ENCODE measurements around the gene KCNE5. TPM values are rescaled to one million over a fixed set of nuclear protein-coding genes. Genes with fewer than 3 reads are reported as not detected.
A peak's percentile ranks its signal among the peaks of the same experiment; 100 is the strongest.
"Not testable (repeated sequence)": the region's sequence is repeated elsewhere in the genome, so short reads cannot be mapped to it uniquely, and the experiment has no call there.

Gene KCNE5
- total and polyA plus RNA-seq, 5 donors from 2014 or later, result not detected

- H3K27ac Mint-ChIP-seq, result no peak overlapping the region
- DNase-seq (no peak), ATAC-seq (ENCODE audit: low read depth in 2 of 2) (no peak)
- no peak overlapping the region for H3K4me3 Mint-ChIP-seq
- no peaks in the 10 kb centered on the region for H3K27me3 Mint-ChIP-seq
- Histone ChIP-seq H3K27me3 (ENCODE audit: control insufficient read depth, insufficient read depth, low read length) (no peaks in the 10 kb centered on the region), H3K4me1 (ENCODE audit: control insufficient read depth, insufficient read depth, low read length, poor library complexity, severe bottlenecking) (no peaks in the 10 kb centered on the region), H3K9me3 (ENCODE audit: control insufficient read depth in 2 of 2, low read length in 2 of 2) (no peaks in the 10 kb centered on the region), H3K27ac (ENCODE audit: insufficient read depth, low read length, poor library complexity, severe bottlenecking) (no peak overlapping the region), H3K36me3 (ENCODE audit: control insufficient read depth, insufficient read depth, low read length) (peaks cover 21% of the 10 kb centered on the region), H3K4me3 (ENCODE audit: low read depth, low read length) (no peak overlapping the region)
- H3K4me1 Mint-ChIP-seq, result peaks cover 0 to 8% (median 0%) of the 10 kb centered on the region in 4 donors
- peaks cover 0 to 8% (median 2%) of the 10 kb centered on the region in 7 donors for H3K9me3 Mint-ChIP-seq
- peaks cover 19% of the 10 kb centered on the region for H3K36me3 Mint-ChIP-seq
Observed at GRCh38 chrX:109656774-109657173, 31.8 kb upstream of the KCNE5 start.

- Histone ChIP-seq H3K9me3 (ENCODE audit: control insufficient read depth in 2 of 2, low read length in 2 of 2) (no peaks in the 10 kb centered on the region), H3K36me3 (ENCODE audit: control insufficient read depth, insufficient read depth, low read length) (peaks cover 17% of the 10 kb centered on the region), H3K27ac (ENCODE audit: insufficient read depth, low read length, poor library complexity, severe bottlenecking) (no peak overlapping the region), H3K4me1 (ENCODE audit: control insufficient read depth, insufficient read depth, low read length, poor library complexity, severe bottlenecking) (no peaks in the 10 kb centered on the region), H3K4me3 (ENCODE audit: low read depth, low read length) (no peak overlapping the region), H3K27me3 (ENCODE audit: control insufficient read depth, insufficient read depth, low read length) (no peaks in the 10 kb centered on the region)
- no peak for DNase-seq
- ATAC-seq (ENCODE audit: low read depth in 2 of 2), result no peak
- Mint-ChIP-seq H3K27me3 (no peaks in the 10 kb centered on the region), H3K9me3 (peaks cover 0 to 8% (median 2%) of the 10 kb centered on the region in 7 donors), H3K4me1 (peaks cover 0 to 8% (median 0%) of the 10 kb centered on the region in 4 donors), H3K36me3 (peaks cover 19% of the 10 kb centered on the region), H3K4me3 (no peak overlapping the region), H3K27ac (peak overlapping the region in 1 of 3 donors; percentile 3)
Observed at GRCh38 chrX:109655502-109656201, 30.7 kb upstream of the KCNE5 start.

DNA sequence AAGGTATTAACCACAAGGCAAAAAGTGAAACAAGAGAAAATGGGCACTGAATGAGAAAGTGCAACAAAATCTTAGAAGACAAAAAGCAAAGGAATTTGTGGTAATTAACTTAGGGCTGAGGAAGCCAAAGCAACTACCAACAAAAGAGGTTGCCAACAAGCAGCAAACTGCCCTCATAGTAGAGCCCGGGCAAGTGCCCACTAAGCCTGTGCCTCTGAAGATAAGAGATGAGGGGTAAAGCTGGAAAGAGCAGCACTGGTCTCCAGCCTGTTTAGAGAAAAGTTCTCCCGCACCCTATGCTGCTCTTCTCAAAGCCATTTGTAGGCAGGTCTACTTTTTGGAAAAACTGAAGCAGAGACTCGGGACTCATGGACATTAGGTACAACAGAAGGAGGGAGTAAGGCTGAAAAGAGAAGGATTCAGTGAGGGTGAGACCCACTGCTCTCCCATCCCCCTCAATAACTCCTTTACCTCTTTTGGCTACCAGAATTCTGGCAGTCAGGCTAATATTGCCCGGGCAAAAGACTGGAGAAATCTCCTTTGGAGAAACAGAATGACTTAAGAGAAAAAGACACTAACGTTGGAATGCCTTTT, 29.6 kb upstream of the KCNE5 start:
- peaks cover 0 to 8% (median 2%) of the 10 kb centered on the region in 7 donors for H3K9me3 Mint-ChIP-seq
- H3K9me3 ChIP-seq (ENCODE audit: control insufficient read depth in 2 of 2, low read length in 2 of 2), result no peaks in the 10 kb centered on the region
- H3K36me3 ChIP-seq (ENCODE audit: control insufficient read depth, insufficient read depth, low read length), result peaks cover 14% of the 10 kb centered on the region
- DNase-seq, result no peak
- H3K4me1 Mint-ChIP-seq, result peaks cover 0 to 8% (median 0%) of the 10 kb centered on the region in 4 donors
- ATAC-seq (ENCODE audit: low read depth in 2 of 2), result no peak
- H3K27me3 Mint-ChIP-seq, result no peaks in the 10 kb centered on the region
- no peaks in the 10 kb centered on the region for H3K27me3 ChIP-seq (ENCODE audit: control insufficient read depth, insufficient read depth, low read length)
- no peak overlapping the region for H3K4me3 ChIP-seq (ENCODE audit: low read depth, low read length)
- H3K4me3 Mint-ChIP-seq, result no peak overlapping the region
- peaks cover 11% of the 10 kb centered on the region for H3K36me3 Mint-ChIP-seq
- no peak overlapping the region for H3K27ac Mint-ChIP-seq
- H3K27ac ChIP-seq (ENCODE audit: insufficient read depth, low read length, poor library complexity, severe bottlenecking), result no peak overlapping the region
- H3K4me1 ChIP-seq (ENCODE audit: control insufficient read depth, insufficient read depth, low read length, poor library complexity, severe bottlenecking), result no peaks in the 10 kb centered on the region

GRCh38 chrX:109644671-109645070, 19.7 kb upstream of the KCNE5 start:
- H3K27me3 Mint-ChIP-seq; H3K27me3 ChIP-seq (ENCODE audit: control insufficient read depth, insufficient read depth, low read length); H3K9me3 Mint-ChIP-seq; H3K4me3 Mint-ChIP-seq; H3K36me3 Mint-ChIP-seq; ATAC-seq (ENCODE audit: low read depth in 2 of 2); H3K4me1 ChIP-seq (ENCODE audit: control insufficient read depth, insufficient read depth, low read length, poor library complexity, severe bottlenecking); H3K27ac ChIP-seq (ENCODE audit: insufficient read depth, low read length, poor library complexity, severe bottlenecking); H3K4me3 ChIP-seq (ENCODE audit: low read depth, low read length); DNase-seq; H3K9me3 ChIP-seq (ENCODE audit: control insufficient read depth in 2 of 2, low read length in 2 of 2); H3K36me3 ChIP-seq (ENCODE audit: control insufficient read depth, insufficient read depth, low read length): not testable (repeated sequence)
- H3K4me1 Mint-ChIP-seq, result peaks cover 4 to 13% (median 8%) of the 10 kb centered on the region in 4 donors
- H3K27ac Mint-ChIP-seq, result peak overlapping the region in 1 of 3 donors; percentile 4

- Mint-ChIP-seq H3K4me3 (no peak overlapping the region), H3K9me3 (peaks cover 0 to 2% (median 0%) of the 10 kb centered on the region in 7 donors), H3K4me1 (peaks cover 8 to 20% (median 13%) of the 10 kb centered on the region in 4 donors), H3K36me3 (no peaks in the 10 kb centered on the region), H3K27me3 (no peaks in the 10 kb centered on the region), H3K27ac (no peak overlapping the region)
- no peak for DNase-seq
- Histone ChIP-seq H3K4me1 (ENCODE audit: control insufficient read depth, insufficient read depth, low read length, poor library complexity, severe bottlenecking) (peaks cover 6% of the 10 kb centered on the region), H3K9me3 (ENCODE audit: control insufficient read depth in 2 of 2, low read length in 2 of 2) (no peaks in the 10 kb centered on the region), H3K27ac (ENCODE audit: insufficient read depth, low read length, poor library complexity, severe bottlenecking) (no peak overlapping the region), H3K36me3 (ENCODE audit: control insufficient read depth, insufficient read depth, low read length) (peaks cover 3% of the 10 kb centered on the region), H3K4me3 (ENCODE audit: low read depth, low read length) (no peak overlapping the region), H3K27me3 (ENCODE audit: control insufficient read depth, insufficient read depth, low read length) (no peaks in the 10 kb centered on the region)
- no peak for ATAC-seq (ENCODE audit: low read depth in 2 of 2)
Observed at GRCh38 chrX:109643687-109644086, 18.7 kb upstream of the KCNE5 start.

DNA sequence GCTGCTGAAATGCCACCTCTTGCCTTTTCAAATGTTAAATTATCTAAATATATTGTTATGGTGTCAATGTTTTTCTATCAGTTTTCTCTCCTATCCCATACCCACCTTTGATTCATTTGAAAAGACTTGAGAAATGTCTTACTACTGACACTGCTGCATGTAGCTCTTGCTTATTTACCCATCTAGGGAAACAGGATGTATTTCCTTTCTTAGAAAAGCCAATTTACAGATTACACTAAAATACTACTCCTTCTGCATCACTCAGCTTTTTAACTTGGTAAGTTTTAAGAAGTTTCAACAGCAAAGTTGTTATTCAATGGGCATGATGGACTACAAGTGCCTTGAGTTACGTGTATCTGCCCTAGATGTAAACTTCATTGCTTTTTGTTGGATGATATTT, 13.2 kb upstream of the KCNE5 start:
- no peaks in the 10 kb centered on the region for H3K9me3 ChIP-seq (ENCODE audit: control insufficient read depth in 2 of 2, low read length in 2 of 2)

DNA sequence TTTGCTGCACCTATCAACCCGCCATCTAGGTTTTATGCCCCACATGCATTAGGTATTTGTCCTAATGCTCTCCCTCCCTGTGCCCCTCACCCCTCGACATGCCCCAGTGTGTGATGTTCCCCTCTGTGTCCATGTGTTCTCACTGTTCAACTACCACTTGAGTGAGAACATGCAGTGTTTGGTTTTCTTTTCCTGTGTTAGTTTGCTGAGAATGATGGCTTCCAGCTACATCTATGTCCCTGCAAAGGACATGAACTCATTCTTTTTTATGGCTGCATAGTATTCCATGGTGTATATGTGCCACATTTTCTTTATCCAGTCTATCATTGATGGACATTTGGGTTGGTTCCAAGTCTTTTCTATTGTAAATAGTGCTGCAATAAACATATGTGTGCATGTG, 12.5 kb upstream of the KCNE5 start:
- not testable (repeated sequence) for H3K4me3 ChIP-seq (ENCODE audit: low read depth, low read length); ATAC-seq (ENCODE audit: low read depth in 2 of 2); H3K27ac Mint-ChIP-seq; H3K36me3 Mint-ChIP-seq; H3K36me3 ChIP-seq (ENCODE audit: control insufficient read depth, insufficient read depth, low read length); H3K9me3 ChIP-seq (ENCODE audit: control insufficient read depth in 2 of 2, low read length in 2 of 2); DNase-seq; H3K27me3 Mint-ChIP-seq; H3K27ac ChIP-seq (ENCODE audit: insufficient read depth, low read length, poor library complexity, severe bottlenecking); H3K4me3 Mint-ChIP-seq; H3K4me1 ChIP-seq (ENCODE audit: control insufficient read depth, insufficient read depth, low read length, poor library complexity, severe bottlenecking); H3K27me3 ChIP-seq (ENCODE audit: control insufficient read depth, insufficient read depth, low read length); H3K9me3 Mint-ChIP-seq
- H3K4me1 Mint-ChIP-seq, result peaks cover 10 to 20% (median 14%) of the 10 kb centered on the region in 4 donors

More for the DNA sequence above, 13.2 kb upstream of the KCNE5 start:
- Histone ChIP-seq H3K4me1 (ENCODE audit: control insufficient read depth, insufficient read depth, low read length, poor library complexity, severe bottlenecking) (peaks cover 6% of the 10 kb centered on the region), H3K36me3 (ENCODE audit: control insufficient read depth, insufficient read depth, low read length) (peaks cover 3% of the 10 kb centered on the region), H3K4me3 (ENCODE audit: low read depth, low read length) (peak overlapping the region; percentile 34), H3K27me3 (ENCODE audit: control insufficient read depth, insufficient read depth, low read length) (no peaks in the 10 kb centered on the region), H3K27ac (ENCODE audit: insufficient read depth, low read length, poor library complexity, severe bottlenecking) (no peak overlapping the region)
- ATAC-seq (ENCODE audit: low read depth in 2 of 2), result peak in 1 of 2 donors; percentile 52
- peak in 1 of 3 donors; percentile 59 for DNase-seq
- no peak overlapping the region for H3K4me3 Mint-ChIP-seq
- no peaks in the 10 kb centered on the region for H3K36me3 Mint-ChIP-seq
- peak overlapping the region in 1 of 3 donors; percentile 60 for H3K27ac Mint-ChIP-seq
- peaks cover 0 to 2% (median 0%) of the 10 kb centered on the region in 7 donors for H3K9me3 Mint-ChIP-seq
- peaks cover 10 to 20% (median 14%) of the 10 kb centered on the region in 4 donors for H3K4me1 Mint-ChIP-seq
- H3K27me3 Mint-ChIP-seq, result no peaks in the 10 kb centered on the region

All from CD4-positive, CD25-positive, alpha-beta regulatory T cell (primary cell).